DMS53 (cell line): Measurements from ENCODE around the gene ZNF248.
A peak's percentile ranks its signal among the peaks of the same experiment; 100 is the strongest.

Source experiments
- DNase-seq: peaks from one replicate; lab custom pipeline; 2025; lab: John Stamatoyannopoulos, UW

Gene ZNF248

GRCh38 chr10:37821237-37821636 is 36.2 kb downstream of the ZNF248 start:
- no peak for DNase-seq

- no peak for DNase-seq
Observed at GRCh38 chr10:37819797-37820196, 37.6 kb downstream of the ZNF248 start.

- DNase-seq = no peak
Observed at GRCh38 chr10:37816290-37816689, 41.1 kb downstream of the ZNF248 start.

GRCh38 chr10:37813763-37814162 is 43.6 kb downstream of the ZNF248 start:
- no peak for DNase-seq

- no peak for DNase-seq
Observed at GRCh38 chr10:37812290-37812689, 45.1 kb downstream of the ZNF248 start.

GRCh38 chr10:37803269-37803668 is 54.1 kb downstream of the ZNF248 start:
- no peak for DNase-seq

GRCh38 chr10:37801557-37801956 is 55.9 kb downstream of the ZNF248 start:
- no peak for DNase-seq

- DNase-seq = no peak
Observed at GRCh38 chr10:37794305-37794976, 63.0 kb downstream of the ZNF248 start.

GRCh38 chr10:37789590-37789989 is 67.8 kb downstream of the ZNF248 start:
- DNase-seq = peak; percentile 60

- DNase-seq = no peak
Observed at GRCh38 chr10:37784678-37785077, 72.7 kb downstream of the ZNF248 start.

GRCh38 chr10:37780536-37780935 is 76.9 kb downstream of the ZNF248 start:
- DNase-seq = no peak

- DNase-seq = no peak
Observed at GRCh38 chr10:37777056-37777455, 80.4 kb downstream of the ZNF248 start.

- no peak for DNase-seq
Observed at GRCh38 chr10:37775612-37776011, 81.8 kb downstream of the ZNF248 start.

- no peak for DNase-seq
Observed at GRCh38 chr10:37774351-37774750, 83.1 kb downstream of the ZNF248 start.

GRCh38 chr10:37765216-37765615 is 92.2 kb downstream of the ZNF248 start:
- no peak for DNase-seq

- DNase-seq = no peak
Observed at GRCh38 chr10:37763132-37763531, 94.3 kb downstream of the ZNF248 start.

GRCh38 chr10:37762287-37762686 is 95.1 kb downstream of the ZNF248 start:
- DNase-seq = no peak

- no peak for DNase-seq
Observed at GRCh38 chr10:37760817-37761216, 96.6 kb downstream of the ZNF248 start.

GRCh38 chr10:37758074-37758473 is 99.3 kb downstream of the ZNF248 start:
- DNase-seq = no peak

GRCh38 chr10:37754538-37755323 is 102.7 kb downstream of the ZNF248 start:
- DNase-seq = peak; percentile 59

- no peak for DNase-seq
Observed at GRCh38 chr10:37752334-37752875, 105.0 kb downstream of the ZNF248 start.

- no peak for DNase-seq
Observed at GRCh38 chr10:37748170-37748569, 109.2 kb downstream of the ZNF248 start.

- DNase-seq = no peak
Observed at GRCh38 chr10:37747081-37747480, 110.3 kb downstream of the ZNF248 start.
